Smooth muscle cell (in vitro differentiated cells): ENCODE results near the gene ZNF117. TPM values are rescaled to one million over a fixed set of nuclear protein-coding genes. Genes with fewer than 3 reads are reported as not detected.

Experiments used
- DNase-seq: peaks from one replicate; lab custom pipeline; 2025; ENCODE audit not compliant: unreplicated experiment; lab: John Stamatoyannopoulos, UW
- H2AFZ ChIP-seq: fragments of 200-600 bp; sonication (generic); 2 replicates; pipeline ENCODE4 v1.6.0; 2016; ENCODE audit warnings: antibody characterized with exemption, low read depth, mild to moderate bottlenecking
- H3F3A ChIP-seq: fragments of 200-600 bp; sonication (generic); 2 replicates; pipeline ENCODE4 v1.6.0; 2017; ENCODE audit warnings: antibody characterized with exemption, low read depth
- H3K27ac ChIP-seq: fragments of 200-600 bp; sonication (generic); 2 replicates; pipeline ENCODE4 v1.5.1; 2016; ENCODE audit warnings: low read depth, mild to moderate bottlenecking
- H3K27me3 ChIP-seq: fragments of 200-600 bp; sonication (generic); 2 replicates; pipeline ENCODE4 v1.6.1; 2016; ENCODE audit warnings: low read depth, mild to moderate bottlenecking
- H3K36me3 ChIP-seq: fragments of 200-600 bp; sonication (generic); 2 replicates; pipeline ENCODE4 v1.5.1; 2016; ENCODE audit warnings: low read depth
- H3K4me1 ChIP-seq: fragments of 200-600 bp; sonication (generic); 2 replicates; pipeline ENCODE4 v1.5.1; 2016; ENCODE audit warnings: low read depth
- H3K4me2 ChIP-seq: fragments of 200-600 bp; sonication (generic); 2 replicates; pipeline ENCODE4 v1.6.0; 2016; ENCODE audit warnings: mild to moderate bottlenecking
- H3K4me3 ChIP-seq: fragments of 200-600 bp; sonication (generic); 2 replicates; pipeline ENCODE4 v1.5.1; 2016; ENCODE audit warnings: mild to moderate bottlenecking
- H3K79me2 ChIP-seq: fragments of 200-600 bp; sonication (generic); 2 replicates; pipeline ENCODE4 v1.6.0; 2016; ENCODE audit warnings: low read depth, mild to moderate bottlenecking
- H3K9ac ChIP-seq: fragments of 200-600 bp; sonication (generic); 2 replicates; pipeline ENCODE4 v1.6.0; 2016; ENCODE audit warnings: low read depth
- H3K9me3 ChIP-seq: fragments of 200-600 bp; sonication (generic); replicated peaks from 2 replicates; pipeline ENCODE4 v1.5.1; 2016; ENCODE audit warnings: low read depth
- H4K20me1 ChIP-seq: fragments of 200-600 bp; sonication (generic); 2 replicates; pipeline ENCODE4 v1.6.0; 2016; ENCODE audit warnings: low read depth
- CTCF ChIP-seq: fragments of 200-600 bp; sonication (generic); IDR thresholded peaks from 2 replicates; pipeline ENCODE4 v1.5.1; 2017; ENCODE audit warnings: borderline replicate concordance, mild to moderate bottlenecking, antibody characterized with exemption; ENCODE audit not compliant: insufficient read depth, poor library complexity, severe bottlenecking
- WGBS: methylation state at CpG from one replicate; pipeline ENCODE4 v1.1.7; 2016; ENCODE audit warnings: low lambda C conversion rate; 5-methylcytosine and 5-hydroxymethylcytosine counted together
- polyA plus RNA-seq: library from polyadenylated mRNA; unstranded; fragments of >200 nt; fragmentation: Nextera tagmentation; extraction: Ambion mirVana; gene quantifications from 2 replicates; pipeline ENCODE4 v1.2.1, GENCODE V29; 2016
- total RNA-seq: library from RNA; depleted of rRNA; stranded (reverse); fragments of >200 nt; gene quantifications from 2 replicates; pipeline ENCODE4 v1.2.3, GENCODE V29; 2014

Gene ZNF117
- total and polyA plus RNA-seq, 2 experiments from 2014 or later, result 1.4 to 11.5 TPM

GRCh38 chr7:64992971-64993370 is 2.1 kb upstream of the ZNF117 start:
- no peak overlapping the region for H2AFZ ChIP-seq
- H3F3A ChIP-seq, result no peaks in the 10 kb centered on the region
- no peak for DNase-seq
- no peak overlapping the region for H3K27ac ChIP-seq
- no peak overlapping the region for H3K4me3 ChIP-seq
- H4K20me1 ChIP-seq, result no peaks in the 10 kb centered on the region
- no peaks in the 10 kb centered on the region for H3K4me1 ChIP-seq
- H3K9me3 ChIP-seq, result peaks cover 23% of the 10 kb centered on the region
- TF ChIP-seq CTCF, result no peak
- H3K27me3 ChIP-seq, result no peaks in the 10 kb centered on the region
- no peak overlapping the region for H3K9ac ChIP-seq
- H3K79me2 ChIP-seq, result peaks cover 4% of the 10 kb centered on the region
- H3K4me2 ChIP-seq, result no peak overlapping the region
- H3K36me3 ChIP-seq, result peaks cover 18% of the 10 kb centered on the region
- 78% methylated on average over 5 of the region's 5 CpGs for WGBS

- H3K4me1 ChIP-seq, result no peaks in the 10 kb centered on the region
- no peak overlapping the region for H3K4me2 ChIP-seq
- no peaks in the 10 kb centered on the region for H3K27me3 ChIP-seq
- no peak overlapping the region for H2AFZ ChIP-seq
- H3K27ac ChIP-seq, result no peak overlapping the region
- no peak overlapping the region for H3K9ac ChIP-seq
- H4K20me1 ChIP-seq, result no peaks in the 10 kb centered on the region
- H3K36me3 ChIP-seq, result peaks cover 30% of the 10 kb centered on the region
- H3K9me3 ChIP-seq, result peaks cover 31% of the 10 kb centered on the region
- 96% methylated on average over 7 of the region's 7 CpGs for WGBS
- DNase-seq, result no peak
- no peak overlapping the region for H3K4me3 ChIP-seq
- H3K79me2 ChIP-seq, result peaks cover 6% of the 10 kb centered on the region
- TF ChIP-seq CTCF, result no peak
- no peaks in the 10 kb centered on the region for H3F3A ChIP-seq
Observed at GRCh38 chr7:64990216-64990615, 620 bp downstream of the ZNF117 start.

- no peak overlapping the region for H3K4me2 ChIP-seq
- no peaks in the 10 kb centered on the region for H3K4me1 ChIP-seq
- H3K27ac ChIP-seq, result no peak overlapping the region
- H3K9me3 ChIP-seq, result peaks cover 81% of the 10 kb centered on the region
- TF ChIP-seq CTCF, result no peak
- H3K4me3 ChIP-seq, result peak overlapping the region; percentile 21
- no peaks in the 10 kb centered on the region for H4K20me1 ChIP-seq
- no peak for DNase-seq
- H3F3A ChIP-seq, result no peaks in the 10 kb centered on the region
- H3K79me2 ChIP-seq, result no peaks in the 10 kb centered on the region
- H3K27me3 ChIP-seq, result no peaks in the 10 kb centered on the region
- H3K9ac ChIP-seq, result no peak overlapping the region
- peaks cover 76% of the 10 kb centered on the region for H3K36me3 ChIP-seq
- 98% methylated on average over 5 of the region's 5 CpGs for WGBS
- H2AFZ ChIP-seq, result no peak overlapping the region
Observed at GRCh38 chr7:64978497-64979203, 12.2 kb downstream of the ZNF117 start.

GRCh38 chr7:64965594-64965993 is 25.2 kb downstream of the ZNF117 start:
- no peaks in the 10 kb centered on the region for H3K79me2 ChIP-seq
- no peaks in the 10 kb centered on the region for H3F3A ChIP-seq
- H3K27me3 ChIP-seq, result no peaks in the 10 kb centered on the region
- H3K9me3 ChIP-seq, result peaks cover 12% of the 10 kb centered on the region
- no peak overlapping the region for H3K4me2 ChIP-seq
- no peak for TF ChIP-seq CTCF
- no peak for DNase-seq
- no peak overlapping the region for H3K9ac ChIP-seq
- no peak overlapping the region for H2AFZ ChIP-seq
- H4K20me1 ChIP-seq, result no peaks in the 10 kb centered on the region
- H3K36me3 ChIP-seq, result no peaks in the 10 kb centered on the region
- H3K4me1 ChIP-seq, result no peaks in the 10 kb centered on the region
- H3K27ac ChIP-seq, result no peak overlapping the region
- H3K4me3 ChIP-seq, result no peak overlapping the region
